ENCODE measurements around the gene CGREF1. TPM values are rescaled to one million over a fixed set of nuclear protein-coding genes. Genes with fewer than 3 reads are reported as not detected.

CGREF1 gene
- total RNA-seq, 2 experiments from 2014 or later, result not detected

GRCh38 chr2:27149570-27150405 is 30.9 kb upstream of the CGREF1 start:
- H3K9me3 ChIP-seq (ENCODE audit: low read length), result no peaks in the 10 kb centered on the region
- no TSS peak for BruUV-seq (replicated peaks)
- H3K4me3 ChIP-seq (ENCODE audit: low read depth, low read length, poor library complexity, severe bottlenecking), result no peak overlapping the region
- H3K36me3 ChIP-seq (ENCODE audit: insufficient read depth, low read length), result no peaks in the 10 kb centered on the region
- no peaks in the 10 kb centered on the region for H3K9me2 ChIP-seq (ENCODE audit: insufficient read depth, low read length)
- TF ChIP-seq, protein P1, sequence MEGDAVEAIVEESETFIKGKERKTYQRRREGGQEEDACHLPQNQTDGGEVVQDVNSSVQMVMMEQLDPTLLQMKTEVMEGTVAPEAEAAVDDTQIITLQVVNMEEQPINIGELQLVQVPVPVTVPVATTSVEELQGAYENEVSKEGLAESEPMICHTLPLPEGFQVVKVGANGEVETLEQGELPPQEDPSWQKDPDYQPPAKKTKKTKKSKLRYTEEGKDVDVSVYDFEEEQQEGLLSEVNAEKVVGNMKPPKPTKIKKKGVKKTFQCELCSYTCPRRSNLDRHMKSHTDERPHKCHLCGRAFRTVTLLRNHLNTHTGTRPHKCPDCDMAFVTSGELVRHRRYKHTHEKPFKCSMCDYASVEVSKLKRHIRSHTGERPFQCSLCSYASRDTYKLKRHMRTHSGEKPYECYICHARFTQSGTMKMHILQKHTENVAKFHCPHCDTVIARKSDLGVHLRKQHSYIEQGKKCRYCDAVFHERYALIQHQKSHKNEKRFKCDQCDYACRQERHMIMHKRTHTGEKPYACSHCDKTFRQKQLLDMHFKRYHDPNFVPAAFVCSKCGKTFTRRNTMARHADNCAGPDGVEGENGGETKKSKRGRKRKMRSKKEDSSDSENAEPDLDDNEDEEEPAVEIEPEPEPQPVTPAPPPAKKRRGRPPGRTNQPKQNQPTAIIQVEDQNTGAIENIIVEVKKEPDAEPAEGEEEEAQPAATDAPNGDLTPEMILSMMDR (conservative IDR thresholded peaks at IDR 0.05; ENCODE audit: low read length), result no peak
- no peak for TF ChIP-seq EZH2phosphoT487 (IDR thresholded peaks at IDR 0.05; ENCODE audit: borderline replicate concordance, low read depth, low read length)
- H3K27ac ChIP-seq (ENCODE audit: low read depth, low read length, poor library complexity, severe bottlenecking), result no peak overlapping the region
- ChIA-PET POLR2A (interaction anchor here (1.6 kb wide), 1 partner anchor 11 kb away, joined by 4 read pairs; no protein-coding TSS in a partner anchor), CTCF (ENCODE audit: unreplicated experiment) (no interaction called here)
- H3K79me2 ChIP-seq (ENCODE audit: insufficient read depth, low read depth, low read length), result no peaks in the 10 kb centered on the region
- no peaks in the 10 kb centered on the region for H4K20me1 ChIP-seq (ENCODE audit: insufficient read depth, low read length)
- no peak overlapping the region for H3K4me2 ChIP-seq (ENCODE audit: low read length)
- H3K4me1 ChIP-seq (ENCODE audit: insufficient read depth, low read length, poor library complexity, severe bottlenecking), result peaks cover 26% of the 10 kb centered on the region
- no peak for DNase-seq (ENCODE audit: low spot score)
- intact Hi-C loops (cut with micrococcal nuclease; ENCODE audit: unreplicated experiment), result no loop called here
- H2AFZ ChIP-seq (ENCODE audit: low read length), result no peak overlapping the region

DNA sequence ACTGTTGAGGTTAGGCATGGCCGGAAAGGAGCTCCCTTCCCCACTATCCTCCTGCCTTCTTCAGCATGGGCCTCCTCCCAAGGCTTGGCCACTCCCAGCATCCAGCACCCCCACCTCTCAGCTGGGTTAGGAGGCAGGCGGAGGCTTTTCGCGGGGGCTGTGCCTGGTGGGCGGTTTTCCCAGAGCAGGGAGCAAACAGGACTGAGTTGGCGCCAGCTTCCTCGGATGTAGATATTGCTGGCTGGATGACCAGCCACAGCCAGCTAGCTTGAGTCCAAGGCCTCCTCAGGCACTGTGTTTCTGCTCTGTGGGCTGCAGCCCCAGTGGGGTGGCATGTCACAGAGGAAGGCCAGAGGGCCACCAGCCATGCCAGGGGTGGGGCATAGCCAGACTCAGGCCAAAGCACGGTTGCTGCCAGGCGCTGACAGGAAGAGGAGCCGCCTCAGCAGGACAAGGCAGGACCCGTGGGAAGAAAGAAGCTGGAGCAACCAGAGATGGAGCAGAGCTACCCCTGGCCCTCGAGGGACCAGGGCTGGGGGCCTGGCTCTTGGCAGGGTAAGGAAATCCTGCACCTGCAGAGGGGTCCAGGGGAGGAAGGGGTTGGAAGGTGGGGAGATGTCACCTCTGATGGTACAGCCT is 30.0 kb upstream of the CGREF1 start, which contains the start of gene TCF23:
TSS of gene TCF23 (plus strand) at position 204 of the 639 bp plus-strand sequence. CDS start at position 334, 130 bp downstream.
- ChIA-PET POLR2A (interaction anchor here (0.7 to 1.6 kb wide), 2 partner anchors 12 to 26 kb away, joined by 3 to 4 read pairs; no protein-coding TSS in a partner anchor), CTCF (ENCODE audit: unreplicated experiment) (no interaction called here)
- intact Hi-C loops (cut with micrococcal nuclease; ENCODE audit: unreplicated experiment), result no loop called here
- H4K20me1 ChIP-seq (ENCODE audit: insufficient read depth, low read length), result no peaks in the 10 kb centered on the region
- DNase-seq (ENCODE audit: low spot score), result no peak
- H3K4me2 ChIP-seq (ENCODE audit: low read length), result no peak within 1 kb of the TSS
- no peak within 1 kb of the TSS for H3K27ac ChIP-seq (ENCODE audit: low read depth, low read length, poor library complexity, severe bottlenecking)
- no peaks in the 10 kb centered on the region for H3K9me2 ChIP-seq (ENCODE audit: insufficient read depth, low read length)
- TF ChIP-seq, protein P1 (conservative IDR thresholded peaks at IDR 0.05; ENCODE audit: low read length), result no peak
- TF ChIP-seq EZH2phosphoT487 (IDR thresholded peaks at IDR 0.05; ENCODE audit: borderline replicate concordance, low read depth, low read length), result no peak
- H3K4me3 ChIP-seq (ENCODE audit: low read depth, low read length, poor library complexity, severe bottlenecking), result no peak within 1 kb of the TSS
- no peak within 1 kb of the TSS for H2AFZ ChIP-seq (ENCODE audit: low read length)
- BruUV-seq (replicated peaks), result no TSS peak
- peaks cover 26% of the 10 kb centered on the region for H3K4me1 ChIP-seq (ENCODE audit: insufficient read depth, low read length, poor library complexity, severe bottlenecking)
- H3K9me3 ChIP-seq (ENCODE audit: low read length), result no peaks in the 10 kb centered on the region
- no peaks in the 10 kb centered on the region for H3K79me2 ChIP-seq (ENCODE audit: insufficient read depth, low read depth, low read length)
- no peaks in the 10 kb centered on the region for H3K36me3 ChIP-seq (ENCODE audit: insufficient read depth, low read length)
